LNCaP clone FGC (cell line): ENCODE measurements around the gene TSPYL2.

Experiments used
- DNase-seq: peaks from one replicate; pipeline ENCODE4 v3.0.0-alpha.2; 2011; ENCODE audit warnings: low read depth
- H3K4me3 ChIP-seq: 2 replicates; pipeline ENCODE4 v1.5.1; 2011; ENCODE audit warnings: mild to moderate bottlenecking, low read depth, low read length, control low read depth
- TF ChIP-seq, protein P1 (sequence below): IDR thresholded peaks from 2 replicates; pipeline ENCODE4 v1.5.1; 2012; ENCODE audit warnings: mild to moderate bottlenecking; ENCODE audit not compliant: control insufficient read depth, insufficient read depth; ENCODE audit errors: extremely low read depth

Gene TSPYL2

DNA sequence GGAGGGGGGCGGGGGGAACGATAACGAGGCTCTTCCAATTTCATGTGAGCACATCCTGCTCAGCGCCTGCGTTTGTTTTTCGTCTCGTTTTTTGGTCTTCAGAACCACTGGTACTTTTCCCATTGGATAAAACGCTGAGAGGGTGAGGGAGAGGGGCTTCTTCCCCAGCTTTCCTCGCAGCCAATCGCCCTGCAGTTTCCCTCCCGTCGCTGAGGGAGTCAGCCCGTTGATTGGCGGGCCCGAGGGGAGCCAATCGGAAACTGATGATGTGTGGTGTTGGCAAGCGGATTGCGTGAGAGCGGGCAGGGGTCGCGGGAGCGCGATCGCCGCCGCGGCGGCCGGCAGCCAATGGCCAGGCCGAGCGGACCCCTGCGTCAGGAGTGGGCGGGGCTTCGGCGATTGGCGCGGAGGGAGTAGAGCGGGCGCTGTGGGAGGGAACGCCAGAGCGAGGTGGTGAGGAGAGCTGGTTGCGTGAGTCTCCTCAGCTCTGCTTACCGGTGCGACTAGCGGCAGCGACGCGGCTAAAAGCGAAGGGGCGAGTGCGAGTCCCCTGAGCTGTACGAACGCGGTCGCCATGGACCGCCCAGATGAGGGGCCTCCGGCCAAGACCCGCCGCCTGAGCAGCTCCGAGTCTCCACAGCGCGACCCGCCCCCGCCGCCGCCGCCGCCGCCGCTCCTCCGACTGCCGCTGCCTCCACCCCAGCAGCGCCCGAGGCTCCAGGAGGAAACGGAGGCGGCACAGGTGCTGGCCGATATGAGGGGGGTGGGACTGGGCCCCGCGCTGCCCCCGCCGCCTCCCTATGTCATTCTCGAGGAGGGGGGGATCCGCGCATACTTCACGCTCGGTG is at the start of gene TSPYL2:
TSPYL2 (plus strand) TSS at position 443 of the 848 bp plus-strand sequence; CDS start at position 575, 132 bp downstream.
- H3K4me3 ChIP-seq, result peak within 1 kb of the TSS; percentile 79
- DNase-seq, result peak; percentile 94
- TF ChIP-seq, protein P1, sequence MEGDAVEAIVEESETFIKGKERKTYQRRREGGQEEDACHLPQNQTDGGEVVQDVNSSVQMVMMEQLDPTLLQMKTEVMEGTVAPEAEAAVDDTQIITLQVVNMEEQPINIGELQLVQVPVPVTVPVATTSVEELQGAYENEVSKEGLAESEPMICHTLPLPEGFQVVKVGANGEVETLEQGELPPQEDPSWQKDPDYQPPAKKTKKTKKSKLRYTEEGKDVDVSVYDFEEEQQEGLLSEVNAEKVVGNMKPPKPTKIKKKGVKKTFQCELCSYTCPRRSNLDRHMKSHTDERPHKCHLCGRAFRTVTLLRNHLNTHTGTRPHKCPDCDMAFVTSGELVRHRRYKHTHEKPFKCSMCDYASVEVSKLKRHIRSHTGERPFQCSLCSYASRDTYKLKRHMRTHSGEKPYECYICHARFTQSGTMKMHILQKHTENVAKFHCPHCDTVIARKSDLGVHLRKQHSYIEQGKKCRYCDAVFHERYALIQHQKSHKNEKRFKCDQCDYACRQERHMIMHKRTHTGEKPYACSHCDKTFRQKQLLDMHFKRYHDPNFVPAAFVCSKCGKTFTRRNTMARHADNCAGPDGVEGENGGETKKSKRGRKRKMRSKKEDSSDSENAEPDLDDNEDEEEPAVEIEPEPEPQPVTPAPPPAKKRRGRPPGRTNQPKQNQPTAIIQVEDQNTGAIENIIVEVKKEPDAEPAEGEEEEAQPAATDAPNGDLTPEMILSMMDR, result no peak

DNA sequence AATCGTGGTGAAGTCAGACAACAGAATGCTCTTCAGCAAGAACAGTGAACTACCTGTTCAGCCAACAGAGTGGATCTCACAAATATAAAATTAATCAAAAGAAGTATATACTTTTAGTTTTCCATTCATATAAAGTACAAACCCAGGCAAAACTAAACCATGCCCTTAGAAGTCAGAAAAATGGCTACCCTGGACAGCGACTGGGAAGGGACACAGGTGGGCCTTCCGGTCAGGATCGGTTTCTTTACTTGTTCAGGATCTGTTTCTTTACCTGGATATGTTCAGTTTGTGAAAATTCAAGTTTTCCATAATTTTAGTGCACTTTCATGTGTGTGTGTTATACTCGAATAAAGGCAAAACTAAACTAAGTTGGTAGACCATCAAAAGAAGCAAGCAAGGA is 46.0 kb upstream of the TSPYL2 start:
- H3K4me3 ChIP-seq, result no peak overlapping the region
- DNase-seq, result no peak
- TF ChIP-seq, protein P1, result no peak

DNA sequence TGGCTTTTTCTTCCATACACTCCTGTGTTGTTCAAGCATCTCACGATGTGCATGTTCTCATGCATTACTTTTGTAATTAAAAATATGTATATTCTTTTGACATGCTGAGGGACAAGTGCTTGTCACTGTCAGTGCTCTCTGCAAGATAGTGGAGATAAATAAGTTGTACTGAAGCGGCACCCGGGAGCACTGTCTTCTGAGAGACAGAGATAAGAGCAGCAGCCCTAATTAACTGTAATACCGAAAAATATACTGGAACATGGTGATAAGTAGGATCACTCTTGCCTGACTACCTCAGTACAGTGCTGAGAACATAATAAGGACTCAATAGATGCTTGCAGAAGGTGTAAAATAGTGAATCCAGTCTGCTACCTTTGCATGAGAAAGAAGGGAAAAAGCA is 42.9 kb upstream of the TSPYL2 start:
- no peak overlapping the region for H3K4me3 ChIP-seq

DNA sequence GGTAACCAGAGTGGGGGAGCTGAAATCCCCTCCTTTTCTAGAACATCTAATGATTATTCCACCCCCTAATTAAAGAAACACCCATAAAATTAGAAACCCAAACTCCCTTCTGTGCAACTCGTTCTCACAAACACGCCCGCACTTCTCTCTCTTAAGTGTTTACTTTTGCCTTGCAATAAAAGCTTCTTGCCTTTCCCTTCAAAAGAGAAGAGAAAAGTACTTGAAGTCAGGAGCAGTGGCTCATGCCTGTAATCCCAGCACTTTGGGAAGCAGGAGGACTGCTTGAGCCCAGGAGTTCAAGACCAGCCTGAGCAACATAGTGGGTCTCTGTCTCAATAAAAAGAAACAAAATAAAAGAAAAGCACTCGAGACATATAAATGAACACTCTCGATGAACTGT is 37.2 kb upstream of the TSPYL2 start:
- H3K4me3 ChIP-seq, result no peak overlapping the region
- TF ChIP-seq, protein P1, result no peak
- DNase-seq, result peak; percentile 2

More for the DNA sequence above, 42.9 kb upstream of the TSPYL2 start:
- no peak for DNase-seq
- TF ChIP-seq, protein P1, result no peak

DNA sequence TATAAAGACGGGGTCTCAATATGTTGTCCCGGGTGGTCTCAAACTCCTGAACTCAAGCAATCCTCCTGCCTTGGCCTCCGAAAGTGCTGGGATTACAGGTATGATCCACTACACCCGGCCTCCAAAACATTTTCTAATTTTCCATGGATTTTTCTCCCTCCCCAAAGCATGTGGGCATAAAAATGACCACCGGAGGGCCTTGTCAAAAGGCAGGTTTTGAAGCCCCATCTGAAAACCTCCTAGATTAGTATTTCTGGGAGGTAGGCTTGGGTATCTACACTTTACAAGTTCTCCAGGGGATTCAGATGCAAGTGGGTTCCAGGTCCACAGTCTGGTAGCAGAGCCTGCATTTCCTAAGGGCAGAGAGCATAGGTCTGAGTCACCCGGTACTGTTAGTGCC is 34.9 kb upstream of the TSPYL2 start:
- no peak for DNase-seq
- H3K4me3 ChIP-seq, result no peak overlapping the region
- TF ChIP-seq, protein P1, result no peak

DNA sequence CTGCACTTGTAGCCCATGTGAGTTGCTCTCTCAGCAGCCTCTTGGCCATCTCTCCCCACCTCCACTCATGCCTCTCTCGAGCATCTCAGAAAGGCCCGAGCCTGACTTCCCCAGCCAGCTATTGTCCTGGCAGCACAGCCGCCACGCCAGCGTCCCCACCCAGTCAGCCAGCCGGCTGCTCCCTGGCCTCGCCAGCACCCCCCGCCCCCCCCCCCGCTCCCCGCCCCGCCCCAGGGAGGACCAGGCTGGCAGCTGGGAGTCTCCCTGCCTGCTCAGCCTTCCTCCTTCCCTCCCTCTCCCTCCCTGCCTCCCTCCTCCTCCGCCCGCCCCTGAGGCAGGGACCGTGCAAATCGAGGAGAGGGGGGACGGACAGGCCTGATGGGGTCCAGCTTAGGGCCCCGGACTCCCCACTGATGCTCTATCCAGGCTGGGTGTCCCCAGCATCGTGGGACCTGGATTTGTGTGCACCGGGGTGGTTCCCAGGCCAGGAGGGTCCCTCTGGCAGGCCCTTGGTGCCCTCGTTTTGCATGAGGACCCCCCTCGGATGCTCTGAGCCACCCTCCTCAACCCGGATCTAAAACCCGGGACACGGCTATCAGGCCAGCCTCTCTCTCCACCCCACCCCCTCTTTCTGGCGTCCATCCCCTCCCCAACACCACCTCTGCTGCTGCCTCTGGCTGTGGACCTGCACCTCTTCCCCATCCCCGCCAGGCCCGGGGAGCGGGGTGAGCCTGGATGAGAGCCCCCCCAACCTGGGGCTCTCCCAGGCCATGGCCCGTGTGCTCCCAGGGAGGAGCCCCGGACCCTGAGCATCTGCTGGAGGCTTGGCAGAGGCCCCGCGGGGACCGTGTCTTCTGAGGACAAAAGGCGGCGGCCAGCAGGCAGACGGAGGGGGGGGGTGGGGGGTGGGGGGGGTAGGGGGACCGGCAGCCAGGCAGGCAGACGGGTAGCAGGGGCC is 33.7 kb upstream of the TSPYL2 start, which contains the start of gene GPR173:
GPR173 (plus strand) TSS at position 621 of the 958 bp plus-strand sequence. CDS start 27,833 bp downstream, outside the sequence.
- H3K4me3 ChIP-seq, result no peak within 1 kb of the TSS
- TF ChIP-seq, protein P1, result no peak
- no peak for DNase-seq
